22Rv1 (cell line): ENCODE measurements around the gene DCLK2.

Source experiments
- ZFX ChIP-seq: fragments of 450-650 bp; IDR thresholded peaks from 2 replicates; pipeline ENCODE4 v1.6.1; 2017; ENCODE audit warnings: antibody characterized with exemption, borderline replicate concordance
- TF ChIP-seq, protein P1 (sequence below): fragments of 450-650 bp; IDR thresholded peaks from 2 replicates; pipeline ENCODE4 v1.5.1; 2017; ENCODE audit warnings: mild to moderate bottlenecking

DNA sequence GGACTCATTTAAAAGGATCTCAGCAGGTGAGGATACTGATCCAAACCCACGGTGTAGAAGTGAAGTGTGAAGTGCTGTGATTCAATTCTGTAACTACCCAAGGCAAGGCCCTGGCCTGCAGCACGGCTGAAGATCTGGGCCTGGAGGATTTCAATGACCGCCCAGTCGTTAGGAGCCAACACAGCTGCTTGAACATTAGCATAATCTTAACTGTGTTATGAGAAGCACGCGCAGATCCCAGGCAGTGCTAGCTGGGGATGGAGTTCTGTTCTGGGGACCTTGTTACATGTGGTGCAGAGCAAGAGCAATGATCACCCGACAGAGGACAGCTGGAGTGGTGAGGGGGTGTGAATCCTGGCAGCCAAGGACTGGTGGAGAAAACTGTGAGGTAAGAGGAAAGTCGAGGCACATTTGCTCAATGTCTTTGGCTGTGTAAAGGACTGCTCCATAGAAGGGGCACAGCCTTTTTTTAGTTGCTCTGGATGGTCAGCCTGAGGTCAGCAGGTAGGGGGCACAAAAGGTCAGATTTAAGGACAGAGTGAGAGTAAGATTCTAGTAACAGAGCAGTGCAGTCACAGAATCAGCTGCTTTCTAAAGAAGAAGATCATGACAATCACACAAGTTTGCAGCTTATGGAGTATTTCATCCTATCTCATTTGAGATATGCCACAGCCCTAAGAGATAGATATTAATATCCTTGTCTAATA, 181.8 kb downstream of the DCLK2 start:
- TF ChIP-seq, protein P1, sequence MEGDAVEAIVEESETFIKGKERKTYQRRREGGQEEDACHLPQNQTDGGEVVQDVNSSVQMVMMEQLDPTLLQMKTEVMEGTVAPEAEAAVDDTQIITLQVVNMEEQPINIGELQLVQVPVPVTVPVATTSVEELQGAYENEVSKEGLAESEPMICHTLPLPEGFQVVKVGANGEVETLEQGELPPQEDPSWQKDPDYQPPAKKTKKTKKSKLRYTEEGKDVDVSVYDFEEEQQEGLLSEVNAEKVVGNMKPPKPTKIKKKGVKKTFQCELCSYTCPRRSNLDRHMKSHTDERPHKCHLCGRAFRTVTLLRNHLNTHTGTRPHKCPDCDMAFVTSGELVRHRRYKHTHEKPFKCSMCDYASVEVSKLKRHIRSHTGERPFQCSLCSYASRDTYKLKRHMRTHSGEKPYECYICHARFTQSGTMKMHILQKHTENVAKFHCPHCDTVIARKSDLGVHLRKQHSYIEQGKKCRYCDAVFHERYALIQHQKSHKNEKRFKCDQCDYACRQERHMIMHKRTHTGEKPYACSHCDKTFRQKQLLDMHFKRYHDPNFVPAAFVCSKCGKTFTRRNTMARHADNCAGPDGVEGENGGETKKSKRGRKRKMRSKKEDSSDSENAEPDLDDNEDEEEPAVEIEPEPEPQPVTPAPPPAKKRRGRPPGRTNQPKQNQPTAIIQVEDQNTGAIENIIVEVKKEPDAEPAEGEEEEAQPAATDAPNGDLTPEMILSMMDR, result no peak
- TF ChIP-seq ZFX, result no peak
